ENCODE results near the gene DNAI1.
A peak's percentile ranks its signal among the peaks of the same experiment; 100 is the strongest.

Gene DNAI1

DNA sequence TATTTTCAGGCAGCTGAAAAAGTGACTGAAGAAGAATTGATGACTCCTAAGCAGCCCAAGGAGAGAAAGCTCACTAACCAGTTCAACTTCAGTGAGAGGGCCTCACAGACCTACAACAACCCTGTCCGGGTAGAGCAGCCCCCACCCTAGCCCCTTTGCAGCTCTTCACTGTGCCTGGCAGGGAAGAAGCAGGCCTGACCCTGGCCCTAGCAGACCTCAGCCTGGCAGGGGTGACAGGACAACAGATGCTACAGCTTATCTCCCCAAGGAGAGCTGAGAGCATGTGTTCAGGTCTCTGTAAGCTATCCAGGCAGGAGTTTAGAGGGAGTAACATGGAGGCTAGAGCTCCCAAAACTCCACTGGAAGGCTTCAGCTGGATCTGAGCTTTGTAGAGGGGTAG is 31.8 kb downstream of the DNAI1 start:
- no peak for DNase-seq (ENCODE audit: low read depth)
- no peak for TF ChIP-seq CTCF (IDR thresholded peaks at IDR 0.05; ENCODE audit: insufficient read depth, low read depth, low read length, missing control alignments)
- no peak overlapping the region for H3K4me3 ChIP-seq (ENCODE audit: low read depth, low read length)

DNA sequence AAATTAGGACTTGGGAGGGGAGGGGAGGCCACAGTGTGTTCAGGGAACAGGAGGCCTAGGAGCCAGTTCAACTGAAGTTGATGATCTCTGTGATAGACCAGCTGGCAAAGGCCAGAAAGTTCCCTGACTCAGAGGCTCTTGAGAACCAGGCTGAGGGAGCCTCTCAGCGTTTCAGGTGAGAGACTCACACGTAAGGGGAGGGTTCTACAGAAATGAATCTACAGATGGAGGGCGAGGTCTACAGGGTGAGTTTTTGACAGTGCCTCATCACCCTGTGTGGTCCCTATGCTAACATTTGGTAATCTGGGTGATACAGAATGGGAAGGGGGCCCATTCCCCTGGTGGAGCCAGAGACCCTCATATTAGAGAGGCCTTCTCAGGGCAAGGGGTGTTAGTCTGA is 32.2 kb downstream of the DNAI1 start:
- DNase-seq (ENCODE audit: low read depth) = no peak
- TF ChIP-seq CTCF (IDR thresholded peaks at IDR 0.05; ENCODE audit: insufficient read depth, low read depth, low read length, missing control alignments) = no peak
- no peak overlapping the region for H3K4me3 ChIP-seq (ENCODE audit: low read depth, low read length)

DNA sequence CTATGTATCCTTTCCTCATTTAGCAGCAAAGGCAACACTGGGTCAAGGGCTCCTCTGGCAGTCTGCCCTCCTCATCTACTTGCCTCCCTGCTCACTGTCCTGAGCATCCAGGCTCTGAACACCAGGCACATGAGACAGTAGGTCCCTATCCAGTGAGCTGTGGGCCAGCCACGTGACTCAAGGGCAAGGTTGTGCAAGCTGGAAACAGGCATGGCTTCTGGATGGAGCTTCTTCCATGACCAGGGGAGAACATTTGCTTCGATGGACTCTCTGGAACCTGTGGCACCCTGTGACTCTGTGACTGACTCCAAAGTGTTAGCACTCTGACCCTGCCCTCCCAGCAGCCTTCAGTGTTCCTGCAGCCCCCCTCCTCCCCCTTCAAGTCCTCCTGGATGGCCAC is 33.0 kb downstream of the DNAI1 start:
- DNase-seq (ENCODE audit: low read depth) = no peak
- no peak for TF ChIP-seq CTCF (IDR thresholded peaks at IDR 0.05; ENCODE audit: insufficient read depth, low read depth, low read length, missing control alignments)
- no peak overlapping the region for H3K4me3 ChIP-seq (ENCODE audit: low read depth, low read length)

DNA sequence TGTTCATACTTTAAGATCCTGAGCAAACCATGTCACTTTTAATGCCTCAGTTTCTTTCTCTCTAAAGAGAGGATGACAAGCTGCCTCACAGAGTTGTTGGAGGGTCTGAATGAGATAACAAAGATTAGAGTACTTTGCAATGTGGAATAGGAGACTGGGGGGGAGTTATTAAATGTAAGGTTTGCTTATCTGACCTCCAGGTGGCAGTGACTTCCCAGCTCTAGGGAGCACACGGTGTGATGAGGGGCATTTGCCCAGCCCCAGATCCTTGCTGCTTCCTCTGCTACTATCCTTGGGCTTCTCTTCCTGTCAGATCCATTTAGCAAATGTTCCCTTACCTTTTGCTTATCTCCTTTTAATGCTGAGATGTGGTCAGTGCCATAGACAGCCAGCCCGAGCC is 33.4 kb downstream of the DNAI1 start:
- TF ChIP-seq CTCF (IDR thresholded peaks at IDR 0.05; ENCODE audit: insufficient read depth, low read depth, low read length, missing control alignments) = no peak
- DNase-seq (ENCODE audit: low read depth) = no peak
- no peak overlapping the region for H3K4me3 ChIP-seq (ENCODE audit: low read depth, low read length)

GRCh38 chr9:34493972-34494535 is 35.4 kb downstream of the DNAI1 start:
- no peak for TF ChIP-seq CTCF (IDR thresholded peaks at IDR 0.05; ENCODE audit: insufficient read depth, low read depth, low read length, missing control alignments)
- H3K4me3 ChIP-seq (ENCODE audit: low read depth, low read length) = no peak overlapping the region
- peak; percentile 13 for DNase-seq (ENCODE audit: low read depth)

GRCh38 chr9:34496149-34496712 is 37.6 kb downstream of the DNAI1 start:
- TF ChIP-seq CTCF (IDR thresholded peaks at IDR 0.05; ENCODE audit: insufficient read depth, low read depth, low read length, missing control alignments) = no peak
- H3K4me3 ChIP-seq (ENCODE audit: low read depth, low read length) = no peak overlapping the region
- no peak for DNase-seq (ENCODE audit: low read depth)

DNA sequence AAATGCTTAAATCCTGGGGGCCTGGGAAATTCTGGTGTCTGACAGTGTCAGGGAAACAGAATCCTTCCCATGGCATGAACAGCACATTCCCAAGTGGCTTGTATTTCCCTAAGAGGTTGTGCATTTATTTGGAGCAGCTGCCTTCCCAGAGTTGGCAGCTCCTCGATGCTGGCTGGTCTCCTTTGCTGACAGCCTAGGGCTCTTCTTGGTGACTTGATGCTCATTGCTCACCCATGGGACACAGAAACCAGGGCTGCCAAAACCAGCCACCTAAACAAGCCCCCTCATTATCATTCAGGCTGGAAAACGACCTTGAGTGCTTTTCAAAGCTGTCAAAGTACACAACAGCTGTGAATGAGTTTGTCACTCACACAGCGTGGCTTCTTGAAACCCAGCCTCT is 39.9 kb downstream of the DNAI1 start:
- no peak for DNase-seq (ENCODE audit: low read depth)
- TF ChIP-seq CTCF (IDR thresholded peaks at IDR 0.05; ENCODE audit: insufficient read depth, low read depth, low read length, missing control alignments) = no peak
- no peak overlapping the region for H3K4me3 ChIP-seq (ENCODE audit: low read depth, low read length)

Data from GM12865 (cell line).